GM23338 (cell line): ENCODE measurements around the gene MPZL1.

ENCODE experiments used
- CREB1 ChIP-seq: fragments of 250-450 bp; sonication (Bioruptor Pico); IDR thresholded peaks from 2 replicates; pipeline ENCODE4 v1.5.0; 2020; ENCODE audit warnings: low read depth, mild to moderate bottlenecking, moderate library complexity
- CTCF ChIP-seq, 2 experiments: fragments of 200-600 bp in 1 of 2; sonication (generic) in 1 of 2; conservative IDR thresholded peaks; 2 replicates each; pipeline versions ENCODE4 v1.5.1 to v1.6.1; 2016 to 2017; ENCODE audit warnings: antibody characterized with exemption in 2 of 2, low read depth in 2 of 2, mild to moderate bottlenecking in 2 of 2, moderate library complexity in 1 of 2
- JUNB ChIP-seq: IDR thresholded peaks from one replicate; pipeline ENCODE4 v1.6.1; 2016; ENCODE audit warnings: antibody characterized with exemption; ENCODE audit not compliant: unreplicated experiment
- POLR2AphosphoS5 ChIP-seq: IDR thresholded peaks from 2 replicates; pipeline ENCODE4 v1.6.1; 2016; ENCODE audit warnings: antibody characterized with exemption, low read depth
- ZNF114 ChIP-seq: fragments of 250-450 bp; sonication (Bioruptor Pico); IDR thresholded peaks from 2 replicates; pipeline ENCODE4 v1.5.0; 2020; ENCODE audit warnings: mild to moderate bottlenecking, moderate library complexity

- TF ChIP-seq CTCF (conservative IDR thresholded peaks at IDR 0.05; ENCODE audit: low read depth in 2 of 2): no peak
- TF ChIP-seq POLR2AphosphoS5: no peak
- TF ChIP-seq CREB1 (CRISPR knock-in tag): no peak
- no peak for TF ChIP-seq JUNB
- TF ChIP-seq ZNF114: no peak
Observed at GRCh38 chr1:167706931-167707877, 14.6 kb upstream of the MPZL1 start.
